Right renal cortex interstitium (tissue), 3 donors: ENCODE results near the gene NSG1. TPM values are rescaled to one million over a fixed set of nuclear protein-coding genes. Genes with fewer than 3 reads are reported as not detected.

Experiments
- DNase-seq, 3 donors: peaks; one replicate each; pipeline ENCODE4 v3.0.0-alpha.2; 2013; ENCODE audit warnings: low read depth in 3 of 3, low spot score in 2 of 3
- polyA plus RNA-seq, 3 donors: library from polyadenylated mRNA; unstranded; fragments of 120-200 nt; gene quantifications; one replicate each; pipeline ENCODE4 v1.2.1, GENCODE V29; 2013; ENCODE audit not compliant: insufficient read length in 3 of 3

The NSG1 gene
- polyA plus RNA-seq, 3 donors = 4.0 to 5.1 (median 4.5) TPM

DNA sequence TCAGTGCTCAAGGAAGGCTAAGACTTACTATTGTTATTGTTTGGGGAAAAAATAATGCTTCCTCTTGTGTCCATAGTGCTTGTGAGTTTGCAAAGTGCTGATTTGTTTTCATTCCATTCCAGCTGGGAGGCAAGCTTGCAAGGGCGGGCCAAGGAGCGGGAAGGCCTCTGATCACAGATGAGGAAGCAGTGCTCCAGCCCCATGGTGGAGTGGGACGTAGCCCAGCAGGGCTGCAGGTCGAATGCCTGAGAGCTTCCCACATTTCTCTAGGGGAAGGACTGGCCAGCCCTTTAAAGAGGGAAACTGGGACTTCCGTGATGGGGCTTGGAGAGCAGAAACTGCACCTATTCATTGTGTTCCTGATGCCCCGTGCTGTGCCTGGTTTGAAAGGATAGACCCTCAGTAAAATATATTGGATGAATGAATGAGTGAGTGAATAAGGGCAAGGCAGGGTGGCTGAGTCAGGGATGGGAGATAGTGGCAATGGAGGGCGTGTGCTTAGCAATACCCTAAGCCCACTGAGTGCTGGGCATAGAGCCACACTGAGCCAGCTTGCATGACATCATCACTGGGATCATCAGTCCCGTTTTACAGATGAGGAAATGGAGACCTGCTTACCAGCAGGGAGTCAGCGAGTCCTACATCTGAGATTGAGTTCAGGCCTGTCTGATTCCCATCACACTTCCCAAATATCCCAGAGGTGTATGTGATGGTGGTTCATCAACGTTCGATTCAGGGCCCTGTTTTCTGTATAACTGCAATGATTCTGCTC lies 17.9 kb upstream of the NSG1 start:
- DNase-seq = no peak

DNA sequence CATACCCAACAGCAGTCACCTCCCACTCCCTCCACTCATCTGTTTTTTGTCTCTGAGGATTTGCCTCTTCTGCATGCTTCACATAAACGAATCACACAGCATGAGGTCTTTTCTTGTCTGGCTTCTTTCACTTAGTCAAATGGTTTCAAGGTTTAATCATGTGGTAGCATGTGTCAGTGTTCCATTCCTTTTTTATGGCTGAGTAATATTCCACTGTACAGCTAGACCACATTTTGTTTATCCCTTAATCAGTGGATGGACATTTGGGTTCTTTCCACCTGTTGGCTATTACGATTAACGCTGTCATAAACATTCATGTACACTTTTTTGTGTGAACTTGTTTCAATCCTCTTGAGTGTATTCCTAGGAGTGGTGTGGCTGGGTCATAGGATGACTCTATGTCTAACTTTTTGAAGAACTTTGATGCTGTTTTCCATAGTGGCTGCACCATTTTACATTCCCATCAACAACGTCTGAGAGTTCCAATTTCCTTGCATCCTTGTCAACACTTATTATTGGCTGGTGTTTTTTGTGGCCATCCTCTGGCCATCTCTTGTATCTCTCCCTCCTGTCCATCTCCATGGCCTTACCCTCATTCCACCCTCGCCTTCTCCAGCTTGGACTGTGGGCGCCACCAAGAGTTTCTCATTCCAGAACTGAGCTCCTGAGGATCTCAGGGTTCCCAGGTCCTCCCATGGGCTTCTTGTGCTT lies 12.4 kb upstream of the NSG1 start:
- no peak for DNase-seq

DNA sequence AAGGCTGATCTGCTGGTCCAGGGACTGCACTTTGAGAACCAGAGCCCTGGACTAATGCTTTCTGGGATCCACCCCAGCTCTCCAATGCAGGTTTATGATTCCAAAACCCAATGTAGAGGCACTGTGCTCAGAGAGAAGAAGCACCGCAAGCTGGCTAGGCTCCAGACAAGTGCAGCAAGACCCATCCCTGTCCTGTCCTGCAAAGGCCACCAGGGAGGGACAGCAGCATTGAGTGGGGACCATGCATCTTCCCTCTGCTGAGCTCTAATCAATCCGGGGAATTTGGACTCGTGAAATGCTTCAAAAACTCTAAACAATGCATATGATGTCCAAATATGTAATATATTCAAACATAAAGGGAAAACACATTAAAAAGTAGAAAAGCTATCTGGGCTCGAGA lies 10.8 kb upstream of the NSG1 start:
- DNase-seq = no peak

DNA sequence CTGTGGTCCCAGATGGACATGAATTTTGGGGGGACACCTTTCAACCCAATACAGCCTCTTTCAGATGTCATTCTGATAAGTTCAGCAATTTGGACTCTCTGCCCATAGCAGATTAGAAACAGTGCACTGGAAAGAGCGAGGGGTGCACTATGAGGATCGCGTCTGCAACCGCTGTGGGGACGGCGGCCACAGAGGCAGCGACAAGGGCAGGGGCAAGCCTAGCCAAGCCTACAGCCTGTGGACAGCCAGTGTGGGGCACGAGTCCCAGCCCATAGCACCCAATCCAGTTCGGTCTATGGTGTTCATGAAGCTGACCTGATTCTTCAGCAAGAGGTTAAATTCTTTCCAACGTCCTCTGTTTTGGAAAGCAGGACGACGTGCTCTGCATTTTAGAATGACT lies 9.7 kb upstream of the NSG1 start:
- no peak for DNase-seq

DNA sequence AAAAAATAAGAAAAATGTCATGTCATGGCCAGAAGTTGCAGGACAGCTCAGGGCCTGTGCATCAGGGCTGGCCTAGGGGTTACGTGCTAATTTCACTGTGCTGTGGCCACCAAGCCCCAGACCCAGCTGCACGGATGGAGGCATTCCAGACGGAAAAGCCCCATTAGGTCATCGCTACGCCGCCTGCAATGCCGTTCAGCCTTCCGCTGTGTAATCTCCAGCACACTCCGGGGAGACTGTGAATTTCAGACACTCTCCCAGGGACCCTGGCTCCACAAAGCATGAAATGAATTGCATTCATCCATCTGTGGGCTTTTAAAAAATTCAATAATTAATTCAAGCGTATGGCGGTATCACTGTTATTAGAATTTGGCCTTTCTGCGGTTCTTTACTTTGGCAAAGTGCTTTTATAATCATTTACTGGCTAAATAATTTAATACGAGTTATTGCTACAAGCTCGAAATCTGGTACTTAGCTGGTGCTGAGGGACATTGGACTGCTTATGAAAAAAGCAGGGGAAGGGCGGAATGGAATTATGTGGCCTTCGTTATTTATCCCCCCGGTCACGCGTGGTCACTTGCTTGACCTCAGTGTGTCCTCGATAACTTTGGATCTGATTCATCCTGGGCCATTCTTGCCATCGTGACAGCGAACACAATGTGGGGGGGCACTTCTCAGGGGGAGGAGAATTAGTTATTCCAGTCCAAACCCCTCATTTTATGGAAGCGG lies 9.0 kb upstream of the NSG1 start:
- DNase-seq = no peak

DNA sequence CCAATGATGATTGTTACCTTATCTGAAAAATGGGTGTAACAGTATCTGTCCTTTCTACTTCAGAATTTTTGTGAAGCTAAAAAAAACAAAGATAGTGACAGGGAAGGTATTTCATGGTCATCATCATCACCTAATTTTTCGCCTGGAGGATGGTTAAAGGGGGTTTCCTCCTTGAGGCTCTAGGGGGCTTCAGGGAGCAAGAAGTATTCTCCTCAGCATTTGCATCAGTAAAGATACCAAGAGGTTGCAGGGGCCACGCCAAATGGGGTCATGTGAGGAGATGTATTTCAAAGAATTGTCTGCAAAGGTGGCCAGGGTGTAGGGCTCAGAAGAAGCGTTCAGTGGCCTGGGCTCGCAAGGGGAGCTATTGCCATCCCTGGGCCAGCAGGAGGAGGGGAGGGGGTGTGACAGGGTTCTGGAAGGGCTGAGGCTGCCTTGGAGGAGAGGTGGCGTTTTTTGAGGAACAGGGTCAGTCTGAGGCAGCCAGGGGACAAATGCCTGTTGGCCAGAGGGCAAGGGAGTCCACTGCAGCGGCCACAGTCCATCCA lies 7.3 kb upstream of the NSG1 start:
- DNase-seq = no peak

DNA sequence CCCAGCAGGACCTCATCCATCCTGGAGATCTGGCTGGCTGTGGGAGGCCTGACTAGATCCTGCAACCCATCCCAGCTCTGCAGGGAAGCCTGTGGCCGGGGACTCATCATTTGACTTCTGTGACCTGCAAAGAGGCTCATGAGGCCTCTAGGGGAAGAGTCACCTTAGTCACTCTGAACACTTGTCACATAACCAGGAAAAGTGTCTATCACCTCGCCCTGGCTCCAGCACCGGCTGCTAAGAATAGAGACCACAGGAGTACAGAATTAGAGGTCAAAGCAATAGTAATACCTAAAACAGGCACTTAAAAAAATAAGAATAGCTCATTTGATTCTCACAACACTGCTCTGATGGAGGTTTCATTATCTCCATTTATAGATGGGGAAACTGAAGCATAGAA lies 3.8 kb upstream of the NSG1 start:
- no peak for DNase-seq

DNA sequence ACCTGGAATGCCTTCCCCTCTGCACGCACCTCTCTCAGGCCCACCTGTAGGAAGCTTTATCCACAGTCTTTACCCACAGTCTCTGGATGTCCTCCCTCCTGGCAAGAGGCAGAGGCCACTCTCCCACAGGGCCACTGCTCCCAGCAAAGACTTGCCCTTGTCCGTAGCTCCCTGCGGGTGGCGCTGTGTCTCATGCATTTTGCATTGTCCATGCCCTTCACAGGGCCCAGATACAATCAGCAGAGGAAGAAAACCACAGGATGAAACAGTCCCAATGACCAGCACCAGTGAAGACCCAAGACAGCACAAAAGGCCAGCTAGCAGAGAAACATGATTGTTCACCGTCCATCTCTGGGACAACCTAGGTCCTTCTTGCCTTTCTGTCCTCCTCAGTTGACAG lies 2.1 kb upstream of the NSG1 start:
- DNase-seq = no peak

DNA sequence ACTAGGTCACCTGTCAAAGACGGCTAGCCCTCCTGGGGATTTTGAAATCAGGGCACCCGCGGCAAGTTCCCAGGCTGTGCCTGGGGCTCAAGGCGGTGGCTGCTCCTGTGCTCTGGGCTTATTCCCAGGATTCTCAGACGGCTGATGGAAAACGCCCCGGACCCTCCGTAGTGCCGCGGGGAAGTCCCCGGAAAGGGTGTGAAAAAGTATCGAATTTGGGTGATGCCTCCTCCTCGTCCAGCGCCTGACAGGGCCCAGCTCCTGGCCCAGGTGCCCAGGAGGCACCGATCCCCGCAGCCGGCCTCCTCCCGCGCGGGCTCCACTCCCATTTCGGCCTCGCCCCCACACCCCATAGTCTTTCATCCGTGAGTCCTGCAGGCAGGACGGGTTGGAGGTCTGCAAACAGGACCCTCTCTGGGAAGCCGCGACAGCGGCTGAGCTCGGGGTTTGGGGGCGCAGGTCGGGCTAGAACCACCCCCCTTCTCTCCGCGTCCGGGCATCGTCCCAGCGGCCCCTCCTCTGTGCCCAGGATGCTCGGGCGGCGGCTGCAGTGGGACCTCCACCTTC lies 1.1 kb upstream of the NSG1 start:
- no peak for DNase-seq

DNA sequence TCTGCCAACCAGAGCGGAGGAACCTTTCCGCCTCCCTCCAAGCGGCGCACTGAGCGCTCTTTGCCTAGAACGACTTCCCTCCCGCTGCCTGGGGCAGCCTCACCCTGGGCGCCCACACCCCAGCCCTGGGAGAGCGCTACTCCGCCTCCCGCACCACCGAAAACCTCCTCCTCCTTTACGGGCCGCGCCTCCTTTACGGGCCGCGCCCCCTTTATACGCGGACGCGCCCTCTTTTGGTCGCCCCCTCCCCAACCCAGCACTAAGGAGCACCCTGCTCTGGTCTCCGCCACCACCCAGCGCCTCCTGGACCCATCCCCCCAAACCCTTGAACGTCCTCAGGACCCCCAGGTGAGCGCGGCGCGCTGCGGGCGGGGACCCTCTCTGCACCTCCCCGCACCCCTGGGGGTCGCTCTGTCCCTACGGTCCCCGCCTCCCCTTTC lies 586 bp upstream of the NSG1 start:
- no peak for DNase-seq

DNA sequence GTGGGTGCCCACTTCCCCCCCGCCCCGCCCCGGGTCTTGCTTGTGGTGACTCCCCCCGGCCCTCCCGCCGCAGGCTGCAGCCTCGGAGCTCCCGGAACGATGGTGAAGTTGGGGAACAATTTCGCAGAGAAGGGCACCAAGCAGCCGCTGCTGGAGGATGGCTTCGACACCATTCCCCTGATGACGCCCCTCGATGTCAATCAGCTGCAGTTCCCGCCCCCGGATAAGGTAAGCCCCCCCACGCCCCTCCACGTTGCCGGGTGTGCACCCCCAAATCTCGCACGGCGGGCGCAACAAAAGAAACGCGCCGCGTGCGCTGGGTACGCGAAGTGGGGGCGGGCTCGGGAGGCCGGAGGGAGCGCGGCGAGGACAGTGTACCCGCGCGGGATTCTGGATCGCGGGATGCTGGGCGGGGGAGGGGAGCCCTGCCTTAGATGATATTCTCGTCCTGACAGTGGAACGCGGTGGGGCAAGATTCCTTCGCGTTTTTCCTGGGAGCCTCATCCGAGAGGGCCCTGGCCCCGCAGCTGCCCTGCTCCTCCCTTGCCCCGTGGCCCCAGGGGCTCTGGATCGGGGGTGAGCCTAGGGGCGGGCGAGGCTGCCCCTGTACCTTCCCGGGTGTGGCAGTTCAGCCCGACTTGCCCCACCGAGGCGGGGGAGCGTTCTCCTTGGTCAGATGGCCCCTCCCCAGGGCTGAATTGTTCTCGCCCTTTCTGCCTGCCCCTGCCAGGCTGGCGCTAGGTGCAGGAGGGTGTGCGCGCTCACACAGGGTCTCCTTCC lies 819 bp downstream of the NSG1 start:
- no peak for DNase-seq

DNA sequence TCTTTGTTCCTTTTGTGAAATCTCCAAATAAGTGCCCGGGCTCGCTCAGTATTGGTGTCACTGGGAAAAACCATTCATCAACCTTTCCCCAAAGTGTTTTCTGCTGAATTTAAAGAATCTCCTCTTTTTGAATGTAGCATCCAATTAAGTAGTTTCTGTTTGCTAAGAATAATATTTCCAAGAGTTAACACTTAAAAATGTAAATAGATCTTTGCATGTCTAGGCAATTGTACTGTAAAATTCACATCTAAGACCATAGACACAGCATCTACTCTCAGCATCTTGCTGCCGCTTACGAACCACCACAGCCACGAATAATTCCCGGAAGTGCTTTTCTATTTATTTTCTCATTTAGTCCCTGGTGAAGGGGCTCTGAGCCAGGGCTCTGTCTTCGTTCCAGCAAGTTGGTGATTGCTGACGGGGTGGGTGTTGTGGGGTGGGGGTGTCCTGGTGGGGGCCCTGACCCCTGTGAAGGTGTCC lies 1.4 kb downstream of the NSG1 start:
- DNase-seq = no peak

DNA sequence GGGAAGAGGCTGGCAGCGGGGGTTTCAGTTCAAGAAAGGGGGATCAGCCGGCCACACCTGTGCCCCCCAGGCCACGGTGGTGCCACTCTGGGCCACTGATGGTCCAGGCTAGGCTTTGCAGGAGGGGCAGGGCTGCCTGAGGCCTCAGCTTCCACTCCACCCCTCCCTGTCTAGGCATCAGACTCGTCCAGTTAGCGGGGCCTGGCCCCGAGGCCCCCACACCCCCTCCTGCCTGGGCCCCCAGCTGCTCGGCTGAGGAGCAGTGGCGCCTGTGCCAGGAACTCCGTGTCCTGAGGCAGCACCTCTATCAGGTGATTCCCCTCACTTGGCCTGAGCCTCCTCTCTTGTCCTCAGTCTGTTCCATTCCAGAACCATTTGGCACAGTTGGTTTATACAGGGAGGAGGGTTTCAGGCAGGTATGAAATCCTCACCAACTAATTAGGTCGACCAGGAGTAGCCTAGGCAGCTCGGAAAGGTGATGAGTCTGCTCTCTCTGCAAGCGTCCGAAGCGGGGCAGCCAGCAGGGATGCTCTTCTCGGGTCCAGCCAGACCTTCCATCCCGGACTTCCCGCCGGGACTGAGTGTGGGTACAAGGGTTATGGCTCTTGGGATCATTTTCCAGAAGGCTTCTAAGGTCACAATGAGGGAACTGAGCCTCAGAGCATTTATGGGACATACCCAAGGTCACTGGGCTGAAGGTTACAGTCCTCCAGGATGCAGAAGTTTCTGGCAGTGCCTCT lies 2.1 kb downstream of the NSG1 start:
- no peak for DNase-seq

DNA sequence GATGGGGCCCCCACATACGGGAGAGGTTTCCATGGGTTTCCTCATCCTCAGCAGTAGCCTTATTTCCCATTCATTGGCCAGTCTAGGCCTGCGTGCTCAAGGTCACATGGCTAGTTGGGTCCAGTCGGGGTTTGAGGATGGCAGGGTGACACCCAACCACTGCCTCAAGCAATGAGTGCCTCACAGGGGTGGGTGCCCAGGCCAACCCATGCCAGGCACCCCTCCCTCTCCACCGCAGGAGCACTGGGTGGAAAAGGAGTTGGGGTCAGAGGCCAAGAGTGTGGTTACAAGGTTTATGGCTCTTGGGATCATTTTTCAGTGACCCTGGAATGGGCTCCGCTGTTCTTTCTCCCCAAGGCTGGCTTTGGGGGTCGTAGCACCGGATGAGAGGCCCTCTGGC lies 3.1 kb downstream of the NSG1 start:
- DNase-seq = no peak

DNA sequence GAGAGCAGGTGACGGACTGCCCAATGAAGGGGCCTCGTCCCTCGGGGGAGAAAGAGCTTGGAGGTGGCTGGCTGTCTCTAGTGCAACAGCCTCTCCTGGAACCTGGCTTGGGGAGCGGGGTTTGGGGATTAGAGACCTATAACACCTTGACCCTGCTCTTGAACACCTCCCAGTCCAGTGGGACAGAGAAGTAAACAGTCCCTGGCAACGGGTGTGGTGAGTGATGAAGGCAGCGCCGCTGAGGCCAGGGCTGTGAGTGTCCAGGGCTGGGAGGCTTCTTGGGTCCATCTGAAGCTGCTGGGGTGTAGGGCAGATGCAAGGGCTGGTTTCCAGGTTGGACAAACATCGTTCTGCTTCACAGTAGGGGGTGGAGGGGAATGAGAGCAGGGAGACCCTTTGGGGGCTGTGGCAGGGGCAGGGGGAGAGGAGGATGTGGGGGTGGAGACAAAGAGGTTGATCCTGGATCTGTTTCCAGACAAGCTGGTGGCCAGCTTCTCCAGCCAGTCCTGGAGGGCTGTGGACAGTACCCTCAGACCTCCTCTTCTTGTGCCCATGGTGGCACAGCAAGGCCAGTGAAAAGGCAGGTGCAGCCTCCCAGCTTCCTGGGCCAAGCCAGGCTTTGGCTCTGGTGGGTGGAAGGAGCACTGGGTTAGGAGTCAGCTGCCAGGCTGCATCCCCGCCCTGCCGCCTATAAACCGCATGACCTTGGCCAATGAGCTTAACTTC lies 3.8 kb downstream of the NSG1 start:
- no peak for DNase-seq

DNA sequence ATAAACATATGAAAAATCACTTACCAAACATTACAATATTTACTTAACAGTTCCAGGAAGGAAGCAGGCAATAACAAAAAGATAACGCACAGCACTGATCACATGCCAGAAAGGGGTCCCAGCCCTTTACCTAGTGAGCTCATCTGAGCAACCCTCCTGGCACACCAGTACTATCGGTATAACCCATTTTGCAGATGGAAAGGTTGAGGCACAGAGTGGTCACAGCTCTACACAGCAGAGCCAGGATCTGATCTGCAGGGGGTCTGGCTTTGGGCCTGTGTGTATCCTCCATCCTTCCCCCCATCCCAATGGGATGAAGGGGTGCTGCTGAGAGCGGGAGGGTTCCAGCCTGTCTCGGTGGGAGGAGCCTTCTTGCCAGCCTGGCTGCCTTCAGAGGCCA lies 5.0 kb downstream of the NSG1 start:
- no peak for DNase-seq

DNA sequence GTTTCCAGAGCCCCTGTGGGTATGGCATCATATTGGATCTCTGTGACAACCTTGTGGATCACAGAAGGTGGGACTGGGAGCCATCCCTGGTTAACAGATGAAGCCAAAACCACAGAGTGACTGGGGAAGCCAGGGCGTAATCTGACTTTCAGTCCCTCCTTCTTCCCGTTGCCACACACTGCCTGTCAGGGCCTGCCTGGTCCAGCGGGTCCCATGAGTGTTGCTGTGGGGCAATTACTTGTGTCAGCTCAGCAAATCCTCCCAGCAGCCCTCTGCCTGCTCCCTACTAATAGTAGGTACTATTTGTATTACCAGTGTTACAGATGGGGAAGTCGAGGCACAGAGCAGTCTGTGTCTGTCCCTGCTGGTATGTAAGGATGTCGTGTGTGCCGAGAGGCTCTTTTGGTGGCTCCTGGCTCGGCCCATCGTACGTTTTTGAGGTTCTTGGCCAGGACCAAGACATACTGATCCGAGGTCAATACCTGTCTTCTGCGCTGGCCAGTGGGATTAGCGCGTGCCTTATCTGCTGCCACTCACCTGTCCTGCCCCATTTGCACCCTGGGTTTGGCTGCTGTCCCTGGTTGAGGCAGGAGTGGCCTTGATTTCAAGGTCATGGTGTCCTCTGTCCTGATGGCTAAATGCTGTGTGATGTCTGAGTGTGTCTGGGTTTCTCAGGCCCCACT lies 5.7 kb downstream of the NSG1 start:
- DNase-seq = no peak

DNA sequence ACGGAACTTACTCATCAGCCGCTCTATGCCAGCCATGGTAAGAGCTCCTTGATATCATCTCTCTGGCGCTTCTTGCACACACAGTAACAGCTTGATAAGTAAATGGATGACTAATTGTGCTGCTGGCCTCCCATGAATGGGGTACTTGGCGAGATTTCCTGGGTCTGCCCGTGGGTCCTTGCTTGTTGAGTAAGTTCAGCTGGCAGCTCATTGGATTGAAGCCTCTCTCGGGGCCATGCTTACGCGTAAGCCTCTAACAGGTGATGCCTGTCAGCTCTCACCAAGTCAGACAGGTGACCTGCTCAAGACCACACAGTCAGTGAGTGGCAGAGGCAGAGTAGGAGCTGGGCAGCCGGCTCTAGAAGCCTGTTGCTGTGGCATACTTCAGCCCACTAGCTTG lies 7.7 kb downstream of the NSG1 start:
- no peak for DNase-seq
